GM19025 (cell line): Measurements from ENCODE around the gene TXLNB.
A peak's percentile ranks its signal among the peaks of the same experiment; 100 is the strongest.
"Not testable (repeated sequence)": the region's sequence is repeated elsewhere in the genome, so short reads cannot be mapped to it uniquely, and the experiment has no call there.

Experiments
- ATAC-seq: cut with Tn5 transposase; IDR thresholded peaks from one replicate; pipeline ENCODE4 v1.9.1; 2021; ENCODE audit warnings: mild to moderate bottlenecking, low read depth, moderate library complexity; ENCODE audit not compliant: unreplicated experiment

TXLNB gene

GRCh38 chr6:139313229-139313628 lies 21.4 kb upstream of the TXLNB start:
- no peak for ATAC-seq

GRCh38 chr6:139311831-139312230 lies 20.0 kb upstream of the TXLNB start:
- ATAC-seq, result no peak

GRCh38 chr6:139308936-139309603 lies 17.3 kb upstream of the TXLNB start:
- no peak for ATAC-seq

- ATAC-seq, result no peak
These were observed 16.6 kb upstream of the TXLNB start for GRCh38 chr6:139308286-139308916.

- ATAC-seq, result no peak
These were observed 14.6 kb upstream of the TXLNB start for GRCh38 chr6:139306291-139306981.

- no peak for ATAC-seq
These were observed 11.4 kb upstream of the TXLNB start for GRCh38 chr6:139303185-139303584.

- ATAC-seq, result no peak
These were observed 6.1 kb upstream of the TXLNB start for GRCh38 chr6:139297921-139298320.

- no peak for ATAC-seq
These were observed 5.1 kb upstream of the TXLNB start for GRCh38 chr6:139296927-139297326.

GRCh38 chr6:139295901-139296300 lies 4.1 kb upstream of the TXLNB start:
- no peak for ATAC-seq

GRCh38 chr6:139294090-139294489 lies 2.3 kb upstream of the TXLNB start:
- no peak for ATAC-seq

GRCh38 chr6:139293230-139293629 lies 1.4 kb upstream of the TXLNB start:
- not testable (repeated sequence) for ATAC-seq

- ATAC-seq, result peak; percentile 72
These were observed 949 bp downstream of the TXLNB start for GRCh38 chr6:139290787-139291311.

- ATAC-seq, result no peak
These were observed 2.6 kb downstream of the TXLNB start for GRCh38 chr6:139289233-139289632.

GRCh38 chr6:139288496-139289040 lies 3.2 kb downstream of the TXLNB start:
- ATAC-seq, result no peak

GRCh38 chr6:139287868-139288267 lies 3.9 kb downstream of the TXLNB start:
- no peak for ATAC-seq

- ATAC-seq, result not testable (repeated sequence)
These were observed 5.4 kb downstream of the TXLNB start for GRCh38 chr6:139286438-139286837.

- ATAC-seq, result no peak
These were observed 6.2 kb downstream of the TXLNB start for GRCh38 chr6:139285590-139285989.

GRCh38 chr6:139284789-139285188 lies 7.0 kb downstream of the TXLNB start:
- ATAC-seq, result no peak

- ATAC-seq, result no peak
These were observed 9.1 kb downstream of the TXLNB start for GRCh38 chr6:139282684-139283083.

GRCh38 chr6:139278190-139278589 lies 13.6 kb downstream of the TXLNB start:
- no peak for ATAC-seq

- ATAC-seq, result no peak
These were observed 14.2 kb downstream of the TXLNB start for GRCh38 chr6:139277587-139277986.
